SHP77 treated with DMSO at 0.1 percent for 48 hours (cell line): Measurements from ENCODE around the gene AUTS2.
"Not testable (repeated sequence)": the region's sequence is repeated elsewhere in the genome, so short reads cannot be mapped to it uniquely, and the experiment has no call there.

Source experiments
- DNase-seq: peaks from one replicate; lab custom pipeline; 2025; lab: John Stamatoyannopoulos, UW

The AUTS2 gene

DNA sequence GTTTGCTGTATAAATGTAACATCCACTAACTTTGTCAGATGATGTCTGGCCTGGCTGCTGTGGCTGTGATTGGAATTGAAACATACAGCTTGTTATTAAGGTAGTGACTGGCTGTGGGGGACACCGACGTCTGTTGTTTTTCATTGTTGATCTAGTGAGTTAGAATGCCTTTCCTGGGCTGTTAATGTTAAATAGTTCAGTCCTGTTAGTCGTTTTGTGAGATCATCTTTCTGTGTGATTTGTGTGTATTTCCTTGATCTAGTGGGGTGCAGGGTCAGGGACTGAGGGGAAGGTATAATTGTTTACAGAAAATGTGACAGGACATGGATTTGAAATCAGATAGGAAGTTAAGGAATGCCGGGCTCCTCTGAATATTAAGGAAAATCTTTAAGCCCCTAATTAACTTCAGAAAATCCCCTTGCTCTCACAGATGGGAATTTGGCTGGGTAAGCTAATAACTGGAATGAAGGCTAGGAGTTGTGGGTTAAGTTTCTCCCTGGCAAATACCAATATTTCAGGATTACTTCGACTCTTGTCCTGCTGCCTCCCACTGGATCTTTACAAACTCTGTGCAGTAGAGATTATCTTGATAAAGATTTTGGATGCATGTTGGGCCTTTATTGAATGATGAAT is 163.1 kb downstream of the AUTS2 start:
- no peak for DNase-seq

GRCh38 chr7:69762821-69763352 is 164.6 kb downstream of the AUTS2 start:
- DNase-seq: no peak

DNA sequence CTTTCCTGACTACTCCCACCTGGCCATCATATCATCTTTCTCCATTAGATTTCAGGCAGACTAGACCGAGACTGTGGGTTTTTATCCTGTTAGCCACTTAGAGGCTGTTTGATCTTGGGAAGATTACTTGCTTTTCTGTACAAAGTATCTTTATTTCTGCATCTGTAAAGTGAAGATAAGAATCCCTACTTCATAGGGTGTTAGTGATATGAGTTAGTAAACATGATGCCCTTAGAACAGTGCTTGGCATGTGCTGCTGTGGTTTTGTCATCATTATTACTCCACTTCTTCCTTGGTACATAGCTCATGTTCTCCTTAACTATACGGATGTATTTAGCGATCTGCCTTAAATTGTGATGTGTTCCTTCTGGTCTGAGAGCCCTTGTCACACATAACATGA is 165.2 kb downstream of the AUTS2 start:
- DNase-seq: no peak

- DNase-seq: no peak
These were observed 165.9 kb downstream of the AUTS2 start for GRCh38 chr7:69764147-69764546.

DNA sequence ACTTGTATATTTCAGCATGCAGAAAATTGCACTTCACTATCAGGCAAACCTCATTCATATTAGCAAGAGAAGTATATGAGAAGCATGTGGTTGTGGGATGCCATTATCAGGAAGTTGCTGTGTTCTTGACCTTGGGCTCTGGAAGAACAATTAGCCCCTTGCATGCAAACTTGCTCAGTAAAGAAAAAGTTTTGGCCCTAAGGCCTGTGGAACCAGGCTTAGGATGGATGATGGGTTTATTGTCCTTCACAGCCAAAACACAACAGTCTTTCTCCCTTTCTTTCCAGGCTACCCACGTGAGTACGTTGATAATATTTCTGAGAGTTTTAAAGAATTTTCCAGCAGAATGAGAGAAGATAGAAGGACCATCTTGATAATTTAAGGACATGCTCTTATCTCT is 166.4 kb downstream of the AUTS2 start:
- DNase-seq: no peak

DNA sequence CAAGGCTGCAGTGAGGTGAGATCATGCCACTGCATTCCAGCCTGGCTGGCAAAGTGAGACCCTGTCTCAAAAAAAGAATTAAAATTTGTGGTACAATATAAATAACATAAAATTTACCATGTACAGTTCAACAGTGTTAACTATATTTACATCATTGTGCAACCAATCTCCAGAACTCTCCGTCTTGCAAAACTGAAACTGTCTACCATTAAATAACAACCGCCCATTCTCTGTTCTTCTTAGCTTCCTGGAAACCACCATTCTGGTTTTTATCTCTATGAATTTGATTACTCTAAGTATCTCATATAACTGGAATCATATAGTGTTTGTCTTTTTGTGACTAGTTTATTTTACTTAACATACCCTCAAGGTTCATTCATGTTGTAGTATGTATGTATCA is 167.6 kb downstream of the AUTS2 start:
- DNase-seq: no peak

DNA sequence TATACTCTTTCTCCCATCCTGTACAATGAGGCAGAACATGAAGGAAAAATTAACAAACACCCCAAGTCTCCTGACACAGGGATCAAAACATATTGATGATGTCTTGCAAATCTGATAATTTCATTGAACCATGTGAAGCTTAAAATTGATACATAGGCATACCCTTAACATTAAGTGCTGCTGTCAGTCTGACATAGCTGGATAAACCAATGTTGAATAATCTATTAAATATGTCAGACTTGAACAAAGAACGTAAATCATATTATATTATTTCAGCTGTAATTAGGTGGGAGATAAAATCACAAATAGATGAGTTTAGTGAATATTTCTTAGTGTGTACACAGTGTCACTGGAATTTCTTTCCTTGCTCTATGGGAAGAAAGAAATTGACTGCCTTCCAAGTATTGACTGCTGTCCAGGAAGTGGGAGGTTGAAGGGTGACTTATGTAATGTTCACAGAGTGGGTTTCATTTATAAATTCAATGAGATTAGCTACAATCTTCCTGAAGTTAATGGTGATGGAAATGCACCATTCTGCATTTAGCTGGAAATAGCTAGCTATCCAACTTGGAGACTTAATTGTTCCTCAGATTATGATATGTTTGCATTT is 170.8 kb downstream of the AUTS2 start:
- DNase-seq: no peak

GRCh38 chr7:69769826-69770225 is 171.6 kb downstream of the AUTS2 start:
- no peak for DNase-seq

DNA sequence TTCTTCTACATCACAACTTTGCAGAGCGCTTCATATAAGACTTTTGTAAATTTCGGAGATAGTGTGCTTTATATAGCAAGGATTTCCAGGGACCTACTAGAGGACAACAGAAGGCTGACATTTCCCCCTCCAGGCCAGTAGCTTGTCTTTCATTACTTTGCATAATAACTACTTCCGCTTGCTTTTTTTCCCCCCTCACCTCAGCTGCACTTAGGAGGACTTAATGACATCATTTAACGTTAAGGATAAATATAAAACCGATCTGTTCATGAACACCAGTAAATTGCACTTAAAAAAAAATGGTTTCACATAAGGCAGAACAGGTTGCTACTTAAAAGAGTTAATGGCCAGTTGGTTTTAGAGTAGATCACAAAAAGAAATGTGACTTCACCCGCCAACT is 172.3 kb downstream of the AUTS2 start:
- no peak for DNase-seq

DNA sequence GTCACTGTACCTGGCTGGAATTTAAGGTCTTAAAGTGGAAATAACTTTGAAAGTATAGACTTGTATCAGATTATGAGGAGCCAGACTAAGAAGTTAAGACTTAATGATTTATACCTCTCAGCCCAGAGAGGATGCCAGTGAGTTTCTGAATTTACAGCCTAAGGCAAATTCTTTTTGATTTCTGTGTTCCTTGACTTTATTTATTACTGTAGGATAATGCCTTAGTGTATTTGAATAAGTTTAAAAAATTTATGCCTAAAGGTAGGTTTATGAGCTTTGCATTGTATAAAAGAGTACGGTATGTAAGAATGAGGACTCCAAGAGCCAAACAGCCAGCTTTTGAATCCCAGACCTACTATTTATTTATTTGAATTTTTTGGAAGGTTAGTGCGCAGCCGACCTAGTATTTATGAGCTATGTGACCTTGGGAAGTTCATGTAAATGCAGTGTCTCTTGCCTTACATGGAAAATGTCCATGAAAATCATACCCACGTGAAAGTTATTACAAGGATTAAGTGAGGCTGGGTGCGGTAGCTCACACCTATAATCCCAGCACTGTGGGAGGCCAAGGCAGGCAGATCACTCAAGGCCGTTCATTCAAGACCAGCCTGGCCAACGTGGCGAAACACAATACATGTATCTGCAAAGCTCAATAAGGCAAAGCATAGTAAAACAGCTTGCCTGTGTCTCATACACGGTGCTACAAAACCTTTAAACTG is 174.6 kb downstream of the AUTS2 start:
- no peak for DNase-seq

- DNase-seq: no peak
These were observed 175.4 kb downstream of the AUTS2 start for GRCh38 chr7:69773535-69774225.

- no peak for DNase-seq
These were observed 177.0 kb downstream of the AUTS2 start for GRCh38 chr7:69775231-69775771.

DNA sequence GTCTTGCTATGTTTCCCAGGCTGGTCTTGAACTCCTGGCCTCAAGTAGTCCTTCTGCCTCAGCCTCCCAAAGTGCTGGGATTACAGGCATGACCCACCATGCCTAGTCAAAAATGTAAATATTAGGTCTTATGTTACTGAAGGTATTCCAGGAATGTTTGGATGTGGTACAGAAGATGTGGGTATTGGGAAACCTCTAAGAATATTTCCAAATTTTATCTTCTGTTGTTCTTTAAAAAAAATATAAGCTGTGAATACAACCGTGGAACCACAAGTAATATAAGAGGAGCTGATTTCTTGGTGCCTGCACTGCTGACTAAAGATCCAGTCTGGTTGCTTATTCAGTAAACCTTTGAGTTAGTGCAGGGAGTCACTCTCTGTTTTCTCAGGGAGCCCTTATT is 178.3 kb downstream of the AUTS2 start:
- no peak for DNase-seq

- no peak for DNase-seq
These were observed 179.9 kb downstream of the AUTS2 start for GRCh38 chr7:69778138-69778537.

DNA sequence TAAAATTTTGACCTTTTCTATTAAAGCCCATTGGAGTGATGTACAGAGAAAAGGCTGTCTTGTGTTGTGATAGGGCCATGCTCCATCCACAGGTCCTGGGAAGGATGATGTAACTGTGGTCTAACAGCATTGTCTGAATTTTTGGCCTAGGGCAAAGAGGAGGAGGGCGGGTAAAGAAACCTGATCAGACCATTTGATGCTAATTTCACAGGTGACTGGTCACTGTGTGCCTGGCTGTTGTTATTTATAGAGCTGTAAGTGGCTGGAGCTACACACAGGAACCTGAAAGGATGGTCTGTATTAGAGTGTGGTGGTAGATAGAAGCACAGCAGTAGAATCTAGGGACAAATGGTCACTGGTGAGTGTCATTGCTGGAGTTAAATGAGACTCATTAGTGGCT is 182.1 kb downstream of the AUTS2 start:
- DNase-seq: no peak

DNA sequence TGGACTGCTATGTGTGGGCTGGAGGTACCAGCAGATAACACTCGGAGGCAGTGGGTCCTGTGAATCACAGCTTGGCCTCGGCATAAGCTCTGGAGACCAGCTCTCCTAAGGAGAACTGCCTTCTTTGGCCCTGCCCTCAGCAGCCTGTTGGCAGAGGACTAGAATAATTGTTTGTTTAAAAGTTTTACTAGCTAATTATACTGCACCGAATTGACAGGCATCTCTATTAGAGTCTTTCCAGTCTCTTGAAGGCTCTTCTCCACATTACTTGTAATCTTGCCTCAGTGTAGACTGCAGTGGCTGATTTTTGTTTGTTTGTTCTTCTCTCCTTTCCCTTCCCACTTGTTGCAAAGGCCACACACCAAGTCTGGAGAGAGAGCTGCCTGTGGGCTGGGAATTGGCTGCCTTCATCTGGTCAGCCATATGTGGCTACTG is 183.2 kb downstream of the AUTS2 start:
- DNase-seq: no peak

GRCh38 chr7:69782917-69783684 is 184.8 kb downstream of the AUTS2 start:
- DNase-seq: no peak

- not testable (repeated sequence) for DNase-seq
These were observed 187.9 kb downstream of the AUTS2 start for GRCh38 chr7:69786130-69786529.

- no peak for DNase-seq
These were observed 188.6 kb downstream of the AUTS2 start for GRCh38 chr7:69786730-69787395.

DNA sequence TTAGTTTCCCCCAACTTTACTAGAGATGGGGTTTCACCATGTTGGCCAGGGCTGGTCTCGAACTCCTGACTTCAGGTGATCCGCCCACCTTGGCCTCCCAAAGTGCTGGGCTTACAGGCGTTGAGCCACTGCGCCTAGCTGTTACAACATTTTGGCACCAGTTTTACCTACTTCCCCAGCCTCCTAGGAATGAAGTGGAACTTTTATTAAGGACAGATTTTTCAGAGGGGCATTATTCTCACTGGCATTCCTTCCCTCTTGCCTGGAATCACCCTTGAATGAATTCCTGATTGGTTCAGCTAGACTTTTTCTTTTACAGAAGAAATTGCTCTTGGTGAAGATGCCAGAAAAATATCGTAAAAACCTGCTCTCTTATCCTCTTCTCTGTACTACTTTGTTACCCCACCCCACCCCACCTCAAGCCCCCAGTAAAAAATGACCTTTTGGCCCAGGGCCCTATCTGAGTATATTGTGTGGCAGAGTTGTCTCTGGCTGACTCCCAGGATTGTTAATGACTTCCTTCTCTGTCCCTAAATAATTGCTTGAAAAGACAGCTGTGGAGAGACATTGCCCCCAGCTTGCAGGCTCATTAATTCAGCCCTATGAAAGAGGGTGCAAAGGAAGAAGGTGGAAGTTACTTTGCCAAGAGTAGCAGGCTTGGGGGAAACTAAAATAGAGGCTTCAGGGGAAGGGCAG is 189.6 kb downstream of the AUTS2 start:
- no peak for DNase-seq
